WTC11 (cell line): ENCODE measurements around the gene GPC5. TPM values are rescaled to one million over a fixed set of nuclear protein-coding genes. Genes with fewer than 3 reads are reported as not detected.

Experiments
- ATAC-seq: fragments of 200-7000 bp; cut with Tn5 transposase; 2 replicates; pipeline ENCODE4 v1.10.0; 2021; ENCODE audit warnings: mild to moderate bottlenecking, moderate library complexity
- CTCF ChIA-PET: fragments of 300-600 bp; sonication (Branson Sonifier 250); formaldehyde crosslinking; loops from one replicate; lab custom pipeline; 2021; ENCODE audit warnings: antibody characterized with exemption; lab: Charles Lee
- POLR2A ChIA-PET: fragments of 350-600 bp; sonication (Branson Sonifier 250); formaldehyde crosslinking; loops from one replicate; lab custom pipeline; 2021; ENCODE audit warnings: antibody characterized with exemption; lab: Charles Lee
- DNase-seq: peaks from one replicate; pipeline ENCODE4 v3.0.0; 2021; ENCODE audit warnings: low spot score
- H3K27ac Mint-ChIP-seq: 2 replicates; pipeline ENCODE4 v1.8.0; 2021; ENCODE audit warnings: mixed read lengths
- H3K27me3 Mint-ChIP-seq: 2 replicates; pipeline ENCODE4 v1.8.0; 2021; ENCODE audit warnings: low read depth, mild to moderate bottlenecking, moderate library complexity, mixed read lengths
- H3K36me3 Mint-ChIP-seq: 2 replicates; pipeline ENCODE4 v1.8.0; 2021; ENCODE audit warnings: mixed read lengths
- H3K4me1 Mint-ChIP-seq: 2 replicates; pipeline ENCODE4 v1.8.0; 2022; ENCODE audit warnings: mixed read lengths
- H3K4me3 Mint-ChIP-seq: 2 replicates; pipeline ENCODE4 v1.8.0; 2021; ENCODE audit warnings: mild to moderate bottlenecking, moderate library complexity, mixed read lengths
- H3K9me3 Mint-ChIP-seq: 2 replicates; pipeline ENCODE4 v1.8.0; 2021; ENCODE audit warnings: mixed read lengths
- ATF2 ChIP-seq: sonication (generic); formaldehyde crosslinking; IDR thresholded peaks from 2 replicates; pipeline ENCODE4 v1.8.1; 2022; ENCODE audit warnings: low read depth, missing genetic modification reagents, borderline replicate concordance
- CTCF ChIP-seq: fragments of 200-600 bp; IDR thresholded peaks from 2 replicates; pipeline ENCODE4 v1.8.0; 2022; ENCODE audit warnings: antibody characterized with exemption
- EMX1 ChIP-seq: fragments of 250-450 bp; sonication (Bioruptor Pico); IDR thresholded peaks from 2 replicates; pipeline ENCODE4 v1.8.0; 2021; ENCODE audit warnings: mild to moderate bottlenecking
- FOXJ3 ChIP-seq: sonication (generic); formaldehyde crosslinking; IDR thresholded peaks from 2 replicates; pipeline ENCODE4 v1.9.0; 2021; ENCODE audit warnings: missing genetic modification reagents, mild to moderate bottlenecking, borderline replicate concordance
- GRHL2 ChIP-seq: fragments of 250-450 bp; sonication (Bioruptor Pico); IDR thresholded peaks from 2 replicates; pipeline ENCODE4 v1.8.0; 2022; ENCODE audit warnings: mild to moderate bottlenecking, moderate library complexity; ENCODE audit not compliant: insufficient replicate concordance, severe bottlenecking
- JAZF1 ChIP-seq: fragments of 250-450 bp; sonication (Bioruptor Pico); IDR thresholded peaks from 2 replicates; pipeline ENCODE4 v1.9.0; 2021; ENCODE audit warnings: moderate library complexity, mild to moderate bottlenecking, inconsistent platforms
- JUN ChIP-seq: sonication (generic); formaldehyde crosslinking; IDR thresholded peaks from 2 replicates; pipeline ENCODE4 v1.8.0; 2023; ENCODE audit warnings: mild to moderate bottlenecking, missing genetic modification reagents
- MXD4 ChIP-seq: fragments of 250-450 bp; sonication (Bioruptor Pico); IDR thresholded peaks from 2 replicates; pipeline ENCODE4 v1.8.0; 2021; ENCODE audit warnings: mild to moderate bottlenecking, moderate library complexity, borderline replicate concordance
- NFATC4 ChIP-seq: fragments of 250-450 bp; sonication (Bioruptor Pico); IDR thresholded peaks from 2 replicates; pipeline ENCODE4 v1.9.0; 2021; ENCODE audit warnings: mild to moderate bottlenecking
- NFYB ChIP-seq: sonication (generic); formaldehyde crosslinking; conservative IDR thresholded peaks from 2 replicates; pipeline ENCODE4 v1.8.0; 2022; ENCODE audit warnings: low read depth, missing genetic modification reagents
- NR3C1 ChIP-seq: sonication (generic); formaldehyde crosslinking; conservative IDR thresholded peaks from 2 replicates; pipeline ENCODE4 v1.8.1; 2023; ENCODE audit warnings: low read depth, mild to moderate bottlenecking, missing genetic modification reagents
- OVOL2 ChIP-seq: fragments of 250-450 bp; sonication (Bioruptor Pico); IDR thresholded peaks from 2 replicates; pipeline ENCODE4 v1.9.0; 2021; ENCODE audit warnings: mild to moderate bottlenecking, borderline replicate concordance
- RORB ChIP-seq: fragments of 250-450 bp; sonication (Bioruptor Pico); IDR thresholded peaks from 2 replicates; pipeline ENCODE4 v1.9.0; 2021; ENCODE audit warnings: mild to moderate bottlenecking
- STAT6 ChIP-seq: sonication (generic); formaldehyde crosslinking; conservative IDR thresholded peaks from 2 replicates; pipeline ENCODE4 v1.8.1; 2023; ENCODE audit warnings: mild to moderate bottlenecking, low read depth, missing genetic modification reagents, moderate library complexity
- USF1 ChIP-seq: sonication (generic); formaldehyde crosslinking; IDR thresholded peaks from 2 replicates; pipeline ENCODE4 v1.8.0; 2022; ENCODE audit warnings: mild to moderate bottlenecking, missing genetic modification reagents
- ZBTB43 ChIP-seq: sonication (generic); formaldehyde crosslinking; IDR thresholded peaks from 2 replicates; pipeline ENCODE4 v1.8.1; 2023; ENCODE audit warnings: mild to moderate bottlenecking, missing genetic modification reagents
- ZNF121 ChIP-seq: sonication (generic); formaldehyde crosslinking; IDR thresholded peaks from 2 replicates; pipeline ENCODE4 v1.8.0; 2023; ENCODE audit warnings: missing genetic modification reagents
- ZNF263 ChIP-seq: sonication (generic); formaldehyde crosslinking; IDR thresholded peaks from 2 replicates; pipeline ENCODE4 v1.8.1; 2022; ENCODE audit warnings: low read depth, mild to moderate bottlenecking, moderate library complexity, missing genetic modification reagents
- ZNF317 ChIP-seq: sonication (generic); formaldehyde crosslinking; IDR thresholded peaks from 2 replicates; pipeline ENCODE4 v1.8.1; 2023; ENCODE audit warnings: low read depth, mild to moderate bottlenecking, moderate library complexity, missing genetic modification reagents, borderline replicate concordance
- ZNF396 ChIP-seq: fragments of 250-450 bp; sonication (Bioruptor Pico); IDR thresholded peaks from 2 replicates; pipeline ENCODE4 v1.8.0; 2021; ENCODE audit warnings: mild to moderate bottlenecking, moderate library complexity, borderline replicate concordance
- ZNF416 ChIP-seq: fragments of 250-450 bp; sonication (Bioruptor Pico); IDR thresholded peaks from 2 replicates; pipeline ENCODE4 v1.9.0; 2021; ENCODE audit warnings: mild to moderate bottlenecking, inconsistent platforms
- total RNA-seq: library from RNA; stranded (reverse); gene quantifications from 3 replicates; pipeline ENCODE4 v1.2.3, GENCODE V29; 2021

The GPC5 gene
- total RNA-seq, 1 experiment from 2014 or later = 0.46 TPM

- DNase-seq (no peak), ATAC-seq (no peak)
- H3K27me3 Mint-ChIP-seq = no peaks in the 10 kb centered on the region
- ChIA-PET POLR2A (no interaction called here), CTCF (interaction anchor here (0.6 kb wide), 1 partner anchor 13 kb away, joined by 4 read pairs; no protein-coding TSS in a partner anchor)
- H3K27ac Mint-ChIP-seq = no peak overlapping the region
- H3K4me3 Mint-ChIP-seq = no peak overlapping the region
- peaks cover 11% of the 10 kb centered on the region for H3K9me3 Mint-ChIP-seq
- H3K36me3 Mint-ChIP-seq = no peaks in the 10 kb centered on the region
- H3K4me1 Mint-ChIP-seq = peaks cover 28% of the 10 kb centered on the region
- TF ChIP-seq ZNF317 (CRISPR knock-in tag) (no peak), NR3C1 (CRISPR knock-in tag) (no peak), ZBTB43 (CRISPR knock-in tag) (no peak), NFYB (CRISPR knock-in tag) (no peak)
Measured at GRCh38 chr13:91768746-91769145, 370.3 kb downstream of the GPC5 start.

GRCh38 chr13:91771229-91771628, 372.8 kb downstream of the GPC5 start:
- ATAC-seq = no peak
- no peak for TF ChIP-seq ZNF121 (CRISPR knock-in tag)
- no peak for TF ChIP-seq MXD4
- no peak for TF ChIP-seq JUN
- no peak for TF ChIP-seq JAZF1
- no peak for TF ChIP-seq STAT6 (CRISPR knock-in tag)
- no peak for TF ChIP-seq OVOL2 (CRISPR knock-in tag)
- TF ChIP-seq ZNF396 (CRISPR knock-in tag) = no peak
- no peak for TF ChIP-seq ZNF263 (CRISPR knock-in tag)
- no peak for TF ChIP-seq RORB (CRISPR knock-in tag)
- no peak for TF ChIP-seq CTCF
- TF ChIP-seq NFATC4 (CRISPR knock-in tag) = no peak
- TF ChIP-seq USF1 (CRISPR knock-in tag) = no peak
- no peak for TF ChIP-seq ATF2 (CRISPR knock-in tag)
- TF ChIP-seq EMX1 (CRISPR knock-in tag) = no peak
- TF ChIP-seq FOXJ3 (CRISPR knock-in tag) = no peak
- TF ChIP-seq ZNF416 (CRISPR knock-in tag) = no peak
- no peak for TF ChIP-seq GRHL2 (CRISPR knock-in tag)
- TF ChIP-seq, all 79 proteins: peak for 0
- Mint-ChIP-seq H3K9me3 (peaks cover 11% of the 10 kb centered on the region), H3K4me3 (no peak overlapping the region), H3K27me3 (no peaks in the 10 kb centered on the region), H3K27ac (no peak overlapping the region), H3K36me3 (no peaks in the 10 kb centered on the region), H3K4me1 (peaks cover 49% of the 10 kb centered on the region)
- DNase-seq = no peak
- POLR2A ChIA-PET = no interaction called here
- CTCF ChIA-PET = no interaction called here
